ENCODE measurements around the gene DHODH. TPM values are rescaled to one million over a fixed set of nuclear protein-coding genes. Genes with fewer than 3 reads are reported as not detected.

Gene DHODH
- total RNA-seq, 1 donor from 2014 or later, result 4.2 TPM

DNA sequence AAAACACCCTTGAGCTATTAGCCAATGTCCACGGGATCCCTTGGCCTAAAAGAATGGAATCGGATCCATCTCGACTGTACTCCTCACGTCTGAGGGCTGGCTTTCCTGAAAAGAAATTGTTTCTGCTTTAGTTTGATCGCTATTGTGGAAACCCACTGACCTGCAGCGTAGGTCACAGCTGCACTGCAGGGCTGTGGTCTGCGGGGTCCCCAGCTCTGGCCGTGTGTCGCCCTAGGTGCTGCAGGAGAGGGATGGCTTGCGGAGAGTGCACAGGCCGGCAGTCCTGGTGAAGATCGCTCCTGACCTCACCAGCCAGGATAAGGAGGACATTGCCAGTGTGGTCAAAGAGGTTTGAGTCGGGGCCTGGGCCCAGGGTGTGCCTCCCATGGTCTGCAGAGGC lies 13.6 kb downstream of the DHODH start:
- Histone ChIP-seq H3K4me3 (no peak overlapping the region), H3K36me3 (peaks cover 0 to 47% of the 10 kb centered on the region in 2 donors), H3K4me1 (no peaks in the 10 kb centered on the region), H3K9me3 (no peaks in the 10 kb centered on the region), H3K27me3 (no peaks in the 10 kb centered on the region), H3K27ac (no peak overlapping the region)
- intact Hi-C loops (cut with DNase I), result no loop called here
- TF ChIP-seq POLR2A (IDR thresholded peaks at IDR 0.05) (no peak), POLR2AphosphoS5 (IDR thresholded peaks at IDR 0.05; ENCODE audit: insufficient read depth in 1 of 2, low read depth in 1 of 2) (no peak), CTCF (IDR thresholded peaks at IDR 0.05) (no peak)
- no peak for DNase-seq (ENCODE audit: extremely low spot score in 2 of 2)

GRCh38 chr16:72023962-72024361 lies 15.4 kb downstream of the DHODH start:
- intact Hi-C loops (cut with DNase I), result no loop called here

DNA sequence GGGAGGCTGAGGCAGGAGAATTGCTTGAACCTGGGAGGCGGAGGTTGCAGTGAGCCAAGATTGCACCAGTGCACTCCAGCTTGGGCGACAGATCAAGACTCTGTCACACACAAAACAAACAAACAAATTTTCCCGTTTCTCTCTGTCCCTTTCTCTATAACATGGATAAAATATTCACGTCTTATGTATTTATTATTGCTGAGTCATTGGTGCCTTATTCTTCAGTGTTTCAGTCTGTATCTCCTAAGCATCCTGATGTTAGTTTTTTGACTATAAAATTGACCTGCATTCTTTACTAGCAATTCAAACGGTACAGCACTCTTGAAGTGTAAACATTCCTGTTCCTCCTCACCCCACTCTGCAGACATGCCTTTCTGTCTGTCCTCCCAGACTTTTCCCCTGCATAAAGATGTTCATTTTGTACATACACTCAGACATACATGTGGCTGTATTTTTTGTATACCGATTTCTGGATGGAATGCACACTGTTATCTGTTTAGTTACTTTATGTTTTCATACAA lies 16.4 kb downstream of the DHODH start:
- Histone ChIP-seq H3K27me3 (no peaks in the 10 kb centered on the region), H3K9me3 (no peaks in the 10 kb centered on the region), H3K36me3 (peaks cover 0 to 31% of the 10 kb centered on the region in 2 donors), H3K27ac (no peak overlapping the region), H3K4me1 (no peaks in the 10 kb centered on the region), H3K4me3 (no peak overlapping the region)
- intact Hi-C loops (cut with DNase I), result no loop called here
- DNase-seq (ENCODE audit: extremely low spot score in 2 of 2), result no peak
- no peak for TF ChIP-seq POLR2A (IDR thresholded peaks at IDR 0.05)
- no peak for TF ChIP-seq CTCF (IDR thresholded peaks at IDR 0.05)
- no peak for TF ChIP-seq POLR2AphosphoS5 (IDR thresholded peaks at IDR 0.05; ENCODE audit: insufficient read depth in 1 of 2, low read depth in 1 of 2)

More at GRCh38 chr16:72023962-72024361, 15.4 kb downstream of the DHODH start:
- Histone ChIP-seq H3K4me3 (no peak overlapping the region), H3K27ac (no peak overlapping the region), H3K27me3 (no peaks in the 10 kb centered on the region), H3K4me1 (no peaks in the 10 kb centered on the region), H3K36me3 (peaks cover 0 to 36% of the 10 kb centered on the region in 2 donors), H3K9me3 (no peaks in the 10 kb centered on the region)
- no peak for TF ChIP-seq POLR2AphosphoS5 (IDR thresholded peaks at IDR 0.05; ENCODE audit: insufficient read depth in 1 of 2, low read depth in 1 of 2)
- no peak for TF ChIP-seq CTCF (IDR thresholded peaks at IDR 0.05)
- TF ChIP-seq POLR2A (IDR thresholded peaks at IDR 0.05), result no peak
- no peak for DNase-seq (ENCODE audit: extremely low spot score in 2 of 2)

GRCh38 chr16:72025404-72026114 lies 17.0 kb downstream of the DHODH start:
- TF ChIP-seq POLR2A (IDR thresholded peaks at IDR 0.05) (no peak), CTCF (IDR thresholded peaks at IDR 0.05) (no peak), POLR2AphosphoS5 (IDR thresholded peaks at IDR 0.05; ENCODE audit: insufficient read depth in 1 of 2, low read depth in 1 of 2) (no peak)
- intact Hi-C loops (cut with DNase I), result no loop called here

More at GRCh38 chr16:72025404-72026114, 17.0 kb downstream of the DHODH start:
- Histone ChIP-seq H3K36me3 (peaks cover 0 to 31% of the 10 kb centered on the region in 2 donors), H3K27me3 (no peaks in the 10 kb centered on the region), H3K4me1 (no peaks in the 10 kb centered on the region), H3K9me3 (no peaks in the 10 kb centered on the region), H3K27ac (no peak overlapping the region), H3K4me3 (no peak overlapping the region)
- no peak for DNase-seq (ENCODE audit: extremely low spot score in 2 of 2)

Data from vagina (tissue), 2 donors.